ENCODE data around the gene CFAP68.
A peak's percentile ranks its signal among the peaks of the same experiment; 100 is the strongest.

- TF ChIP-seq CTCF (IDR thresholded peaks at IDR 0.05) (peak in 5 of 6 experiments; percentile 25 to 65 (median 43)), POLR2A (IDR thresholded peaks at IDR 0.05) (peak in 1 of 4 donors; percentile 44)
Observed at GRCh38 chr11:111870886-111871692, 8.3 kb upstream of the CFAP68 start, which contains the start of gene ALG9.

Data from esophagus squamous epithelium (tissue), 4 donors.